ENCODE data around the gene ABCB8.

Gene ABCB8

DNA sequence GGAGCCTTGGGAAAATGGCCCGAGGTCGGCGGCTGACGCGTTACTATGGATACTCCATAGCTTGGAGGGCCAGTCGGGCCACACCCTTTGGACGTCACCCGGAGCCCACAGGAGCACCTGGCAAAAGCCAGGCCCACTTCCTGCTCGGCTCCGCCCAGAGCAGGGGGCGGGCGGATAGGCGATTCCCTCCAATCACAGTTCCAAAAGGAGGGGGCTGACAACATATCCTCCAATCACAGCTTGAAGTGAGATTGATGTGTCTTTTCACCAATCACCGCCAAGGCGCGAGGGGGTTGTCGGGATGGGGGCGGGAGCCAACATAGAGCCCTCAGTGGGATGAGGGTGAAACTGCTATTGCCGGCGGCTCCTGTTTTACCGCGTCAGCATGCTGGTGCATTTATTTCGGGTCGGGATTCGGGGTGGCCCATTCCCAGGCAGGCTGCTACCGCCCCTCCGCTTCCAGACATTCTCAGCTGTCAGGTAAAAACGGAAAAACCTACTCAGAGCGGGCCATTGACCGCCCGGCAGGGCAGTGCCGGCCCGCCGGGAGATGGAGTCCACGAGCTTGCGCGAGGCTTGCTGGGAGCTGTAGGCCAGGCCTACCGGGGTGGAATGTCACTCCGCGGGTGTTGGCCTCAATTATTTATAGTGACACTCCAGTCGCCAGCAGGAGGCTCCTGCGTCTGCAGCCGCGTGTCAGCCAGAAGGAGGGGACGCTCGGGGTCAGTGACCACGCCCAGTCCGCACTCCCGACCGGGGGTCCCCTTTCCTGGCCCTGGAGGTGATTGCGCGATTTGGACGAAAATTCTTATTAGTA is at the start of gene ABCB8:
ABCB8 (plus strand) TSS at position 320 of the 817 bp plus-strand sequence; CDS start at position 386, 66 bp downstream.
- Histone ChIP-seq H3K27me3 (peaks cover 0 to 16% (median 6%) of the 10 kb centered on the region in 11 experiments; a peak in 7 of 22 replicates), H3K27ac (peak within 1 kb of the TSS; percentile 41 to 80 (median 65); a peak in 21 of 22 replicates), H3K4me1 (peaks cover 25 to 35% (median 28%) of the 10 kb centered on the region in 10 experiments), H3K36me3 (peaks cover 0 to 13% (median under 1%) of the 10 kb centered on the region in 11 experiments; a peak in 5 of 22 replicates), H3K4me2 (peak within 1 kb of the TSS; percentile 89 to 98 (median 94)), H3K4me3 (peak within 1 kb of the TSS; percentile 57 to 78 (median 68)), H3K9ac (peak within 1 kb of the TSS; percentile 57 to 80 (median 76)), H3K9me3 (replicated peaks in 1 of 11) (no peaks in the 10 kb centered on the region), H4K20me1 (peaks cover 0 to 7% (median 0%) of the 10 kb centered on the region in 11 experiments; a peak in 3 of 22 replicates)
- TF ChIP-seq Cebpa-rat (IDR thresholded peaks at IDR 0.05), result no peak

GRCh38 chr7:150979713-150980390 is 48.4 kb upstream of the ABCB8 start:
- Histone ChIP-seq H3K36me3 (no peaks in the 10 kb centered on the region), H3K9ac (no peak overlapping the region), H3K4me2 (peak overlapping the region in 10 of 11 experiments; percentile 91 to 99 (median 98); a peak in 18 of 22 replicates), H3K4me3 (no peak overlapping the region; a peak in 1 of 20 replicates), H3K4me1 (peaks cover 17 to 53% (median 41%) of the 10 kb centered on the region in 10 experiments), H3K27ac (no peak overlapping the region), H3K9me3 (replicated peaks in 1 of 11) (no peaks in the 10 kb centered on the region), H3K27me3 (peaks cover 28 to 82% (median 52%) of the 10 kb centered on the region in 11 experiments; a peak in 21 of 22 replicates), H4K20me1 (peaks cover 0 to 48% (median 16%) of the 10 kb centered on the region in 11 experiments; a peak in 15 of 22 replicates)
- TF ChIP-seq Cebpa-rat (IDR thresholded peaks at IDR 0.05), result no peak

GRCh38 chr7:150980663-150981062 is 47.6 kb upstream of the ABCB8 start:
- H3K4me1 ChIP-seq, result peaks cover 9 to 45% (median 33%) of the 10 kb centered on the region in 10 experiments
- H3K27ac ChIP-seq, result no peak overlapping the region
- no peaks in the 10 kb centered on the region for H3K36me3 ChIP-seq
- TF ChIP-seq Cebpa-rat (IDR thresholded peaks at IDR 0.05), result no peak
- no peaks in the 10 kb centered on the region for H3K9me3 ChIP-seq (replicated peaks in 1 of 11)
- H4K20me1 ChIP-seq, result peaks cover 0 to 49% (median 16%) of the 10 kb centered on the region in 11 experiments; a peak in 15 of 22 replicates
- peak overlapping the region in 3 of 11 experiments; percentile 7 to 99 (median 97); a peak in 1 of 22 replicates for H3K4me2 ChIP-seq
- H3K9ac ChIP-seq, result no peak overlapping the region
- no peak overlapping the region for H3K4me3 ChIP-seq
- peaks cover 28 to 73% (median 46%) of the 10 kb centered on the region in 11 experiments; a peak in 21 of 22 replicates for H3K27me3 ChIP-seq

DNA sequence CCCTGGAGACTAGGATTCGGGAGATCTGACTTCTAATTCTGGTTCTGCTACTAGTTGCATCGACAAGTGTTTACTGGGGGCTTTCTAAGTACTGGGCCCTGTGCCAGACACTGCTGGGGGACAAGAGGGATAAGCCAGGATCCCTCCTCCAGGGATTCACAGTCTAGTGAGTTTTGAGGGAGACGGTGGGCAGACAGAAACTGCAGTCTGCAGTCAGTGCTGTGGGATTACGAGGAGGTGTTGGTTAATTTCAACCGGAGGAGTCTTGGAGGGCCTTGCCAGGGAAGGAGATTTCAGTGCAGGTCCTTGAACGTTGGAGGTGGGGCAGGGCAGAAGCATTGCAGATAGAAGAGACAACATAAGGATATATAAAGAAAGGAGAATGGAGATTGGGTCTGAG is 46.6 kb upstream of the ABCB8 start:
- H3K9ac ChIP-seq, result no peak overlapping the region
- no peak overlapping the region for H3K27ac ChIP-seq
- H3K4me3 ChIP-seq, result no peak overlapping the region
- peaks cover 28 to 64% (median 38%) of the 10 kb centered on the region in 11 experiments; a peak in 21 of 22 replicates for H3K27me3 ChIP-seq
- H3K4me2 ChIP-seq, result no peak overlapping the region
- H4K20me1 ChIP-seq, result peaks cover 0 to 50% (median 21%) of the 10 kb centered on the region in 11 experiments; a peak in 14 of 22 replicates
- H3K36me3 ChIP-seq, result no peaks in the 10 kb centered on the region
- TF ChIP-seq Cebpa-rat (IDR thresholded peaks at IDR 0.05), result no peak
- no peaks in the 10 kb centered on the region for H3K9me3 ChIP-seq (replicated peaks in 1 of 11)
- peaks cover 15 to 46% (median 34%) of the 10 kb centered on the region in 10 experiments for H3K4me1 ChIP-seq

DNA sequence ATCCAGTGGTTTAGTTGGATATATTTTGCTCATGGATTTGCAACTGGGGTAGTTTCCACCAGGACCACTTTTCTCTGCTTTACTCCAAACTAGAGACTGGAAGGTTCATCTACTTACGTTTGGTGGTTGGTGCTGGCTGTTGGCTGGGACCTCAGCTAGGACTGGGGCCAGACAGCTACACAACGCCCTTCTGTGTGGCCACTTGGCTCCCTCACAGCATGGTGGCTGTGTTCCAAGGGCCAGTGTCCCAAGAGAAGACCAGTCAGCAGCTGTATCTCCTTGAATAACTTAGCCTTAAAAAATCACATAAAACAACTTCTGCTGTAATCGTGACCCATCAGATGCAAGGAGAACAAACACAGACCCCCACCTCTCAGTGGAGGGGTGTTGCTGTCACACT is 45.9 kb upstream of the ABCB8 start:
- H3K4me1 ChIP-seq, result peaks cover 20 to 46% (median 34%) of the 10 kb centered on the region in 10 experiments
- peaks cover 21 to 57% (median 31%) of the 10 kb centered on the region in 11 experiments; a peak in 21 of 22 replicates for H3K27me3 ChIP-seq
- no peak overlapping the region for H3K27ac ChIP-seq
- H3K9ac ChIP-seq, result no peak overlapping the region
- no peak overlapping the region for H3K4me3 ChIP-seq
- H4K20me1 ChIP-seq, result peaks cover 0 to 47% (median 23%) of the 10 kb centered on the region in 11 experiments; a peak in 14 of 22 replicates
- no peaks in the 10 kb centered on the region for H3K36me3 ChIP-seq
- H3K4me2 ChIP-seq, result no peak overlapping the region
- TF ChIP-seq Cebpa-rat (IDR thresholded peaks at IDR 0.05), result no peak
- no peaks in the 10 kb centered on the region for H3K9me3 ChIP-seq (replicated peaks in 1 of 11)

- H3K27ac ChIP-seq, result no peak overlapping the region
- no peaks in the 10 kb centered on the region for H3K9me3 ChIP-seq (replicated peaks in 1 of 11)
- peaks cover 19 to 45% (median 29%) of the 10 kb centered on the region in 11 experiments; a peak in 21 of 22 replicates for H3K27me3 ChIP-seq
- H3K4me1 ChIP-seq, result peaks cover 29 to 54% (median 41%) of the 10 kb centered on the region in 10 experiments
- no peak overlapping the region for H3K4me2 ChIP-seq
- no peak overlapping the region for H3K9ac ChIP-seq
- TF ChIP-seq Cebpa-rat (IDR thresholded peaks at IDR 0.05), result no peak
- no peak overlapping the region for H3K4me3 ChIP-seq
- no peaks in the 10 kb centered on the region for H3K36me3 ChIP-seq
- H4K20me1 ChIP-seq, result peaks cover 0 to 48% (median 19%) of the 10 kb centered on the region in 11 experiments; a peak in 14 of 22 replicates
These were observed 44.3 kb upstream of the ABCB8 start for GRCh38 chr7:150983893-150984368.

DNA sequence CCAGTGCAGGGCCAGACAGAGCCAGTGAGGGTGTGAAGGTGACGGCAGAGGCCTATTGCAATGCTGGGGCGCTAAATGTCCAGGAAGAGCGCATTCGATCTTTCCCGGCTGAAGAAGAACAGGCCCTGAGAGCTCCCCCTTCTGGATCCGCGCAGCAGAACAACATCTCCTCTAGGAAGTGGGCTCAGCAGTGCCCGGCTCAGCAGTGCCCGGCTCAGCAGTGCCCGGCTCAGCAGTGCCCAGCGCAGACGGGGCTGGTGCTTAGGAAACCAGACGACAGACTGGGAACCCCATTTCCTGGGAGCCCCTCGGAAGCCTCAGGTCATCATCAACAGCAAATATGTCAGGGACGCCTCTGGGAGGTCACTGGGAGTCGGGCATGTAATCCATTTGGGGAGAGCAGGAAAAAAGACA is 42.1 kb upstream of the ABCB8 start:
- peaks cover 40 to 49% (median 46%) of the 10 kb centered on the region in 10 experiments for H3K4me1 ChIP-seq

GRCh38 chr7:150986556-150986955 is 41.7 kb upstream of the ABCB8 start:
- TF ChIP-seq Cebpa-rat (IDR thresholded peaks at IDR 0.05), result no peak
- peaks cover 0 to 11% (median 0%) of the 10 kb centered on the region in 11 experiments; a peak in 1 of 22 replicates for H3K36me3 ChIP-seq

More for the DNA sequence above, 42.1 kb upstream of the ABCB8 start:
- TF ChIP-seq Cebpa-rat (IDR thresholded peaks at IDR 0.05), result no peak
- Histone ChIP-seq H3K36me3 (peaks cover 0 to 10% (median 0%) of the 10 kb centered on the region in 11 experiments; a peak in 1 of 22 replicates), H3K9ac (0 out of 22 replicates have a peak overlapping the region, but pooled peaks of 1 of the 11 experiments have one; percentile 16), H3K27me3 (peaks cover 6 to 23% (median 10%) of the 10 kb centered on the region in 11 experiments; a peak in 20 of 22 replicates), H3K9me3 (replicated peaks in 1 of 11) (peaks cover 11 to 16% (median 13%) of the 10 kb centered on the region in 11 experiments), H4K20me1 (peaks cover 0 to 33% (median 7%) of the 10 kb centered on the region in 11 experiments; a peak in 8 of 22 replicates), H3K27ac (no peak overlapping the region), H3K4me2 (peak overlapping the region; percentile 23 to 93 (median 57); a peak in 21 of 22 replicates), H3K4me3 (no peak overlapping the region)

More at GRCh38 chr7:150986556-150986955, 41.7 kb upstream of the ABCB8 start:
- peaks cover 15 to 20% (median 17%) of the 10 kb centered on the region in 11 experiments for H3K9me3 ChIP-seq (replicated peaks in 1 of 11)
- H3K4me1 ChIP-seq, result peaks cover 40 to 49% (median 46%) of the 10 kb centered on the region in 10 experiments
- peaks cover 0 to 33% (median 5%) of the 10 kb centered on the region in 11 experiments; a peak in 6 of 22 replicates for H4K20me1 ChIP-seq
- H3K27me3 ChIP-seq, result peaks cover 2 to 18% (median 6%) of the 10 kb centered on the region in 11 experiments; a peak in 17 of 22 replicates
- no peak overlapping the region for H3K4me3 ChIP-seq
- peak overlapping the region; percentile 23 to 93 (median 57) for H3K4me2 ChIP-seq
- 0 out of 22 replicates have a peak overlapping the region, but pooled peaks of 2 of the 11 experiments have one; percentile 5 to 16 for H3K9ac ChIP-seq
- H3K27ac ChIP-seq, result no peak overlapping the region

Measured in BLaER1 treated with 17β-estradiol and CSF1 and Interleukin-3, amounts not matched to agents 10 nM and 100 nM (cell line).